Esophagus squamous epithelium (tissue), 5 donors: ENCODE data around the gene RELT. TPM values are rescaled to one million over a fixed set of nuclear protein-coding genes. Genes with fewer than 3 reads are reported as not detected.

Experiments used
- DNase-seq: peaks from one replicate; lab custom pipeline; 2025; lab: John Stamatoyannopoulos, UW
- H3K27ac ChIP-seq, 4 donors: fragments of 200-600 bp; sonication (generic); one replicate each; pipeline ENCODE4 v1.5.1; 2016 to 2019; ENCODE audit warnings: mild to moderate bottlenecking in 1 of 4
- H3K27me3 ChIP-seq, 4 donors: fragments of 200-600 bp; sonication (generic); 1 replicate in 3 of 4; 2 replicates in 1 of 4; pipeline versions ENCODE4 v1.5.1 to v1.6.0; 2017 to 2021; ENCODE audit warnings: antibody characterized with exemption in 1 of 4
- H3K36me3 ChIP-seq, 3 donors: fragments of 200-600 bp; sonication (generic); one replicate each; pipeline ENCODE4 v1.5.1; 2016 to 2019
- H3K4me1 ChIP-seq, 3 donors: fragments of 200-600 bp; sonication (generic); one replicate each; pipeline ENCODE4 v1.5.1; 2017 to 2019
- H3K4me3 ChIP-seq, 4 donors: fragments of 200-600 bp; sonication (generic); 1 replicate in 3 of 4; 2 replicates in 1 of 4; pipeline ENCODE4 v1.5.1; 2016 to 2019; ENCODE audit warnings: mild to moderate bottlenecking in 2 of 4, moderate library complexity in 1 of 4
- H3K9me3 ChIP-seq, 3 donors: fragments of 200-600 bp; sonication (generic); one replicate each; pipeline ENCODE4 v1.5.1; 2016 to 2019
- CTCF ChIP-seq, 6 experiments: fragments of 450-650 bp in 4 of 6; fragments of 200-600 bp in 2 of 6; sonication (generic) in 2 of 6; IDR thresholded peaks; one replicate each; pipeline ENCODE4 v1.5.1; 2016 to 2019; ENCODE audit warnings: antibody characterized with exemption in 6 of 6, mild to moderate bottlenecking in 4 of 6, moderate library complexity in 4 of 6
- POLR2A ChIP-seq, 4 donors: fragments of 450-650 bp; IDR thresholded peaks; one replicate each; pipeline ENCODE4 v1.6.1; 2017; ENCODE audit warnings: antibody characterized with exemption in 4 of 4, mild to moderate bottlenecking in 4 of 4, moderate library complexity in 3 of 4
- WGBS, 2 donors: methylation state at CpG; one replicate each; pipeline ENCODE4 v1.1.5; 2018; 5-methylcytosine and 5-hydroxymethylcytosine counted together
- intact Hi-C: fragments of 100-400 bp; cut with DNase I; formaldehyde crosslinking; loops from one replicate; pipeline ENCODE4 v1.15.0; 2022
- total RNA-seq, 4 donors: library from RNA; depleted of rRNA; stranded (reverse); fragments of >200 nt; gene quantifications; one replicate each; pipeline ENCODE4 v1.1.0, GENCODE V29; 2016
- donor health status: DM: yes; HTN: yes; CAD: no.

Gene RELT
- total RNA-seq, 4 donors from 2014 or later = 3.7 to 8.8 (median 5.3) TPM

- Histone ChIP-seq H3K27me3 (no peaks in the 10 kb centered on the region), H3K9me3 (no peaks in the 10 kb centered on the region), H3K27ac (no peak overlapping the region), H3K4me3 (no peak overlapping the region), H3K36me3 (no peaks in the 10 kb centered on the region), H3K4me1 (no peaks in the 10 kb centered on the region)
- intact Hi-C loops = no loop called here
- no peak for TF ChIP-seq CTCF (IDR thresholded peaks at IDR 0.05)
- TF ChIP-seq POLR2A (IDR thresholded peaks at IDR 0.05) = no peak
- no peak for DNase-seq
- 57 to 71% methylated on average over 1 of the region's 1 CpG for WGBS, 2 donors
These were observed 48.9 kb downstream of the RELT start for GRCh38 chr11:73425108-73425507.

- WGBS, 2 donors = 73 to 79% methylated on average over 2 of the region's 2 CpGs
- intact Hi-C loops = no loop called here
These were observed 50.1 kb downstream of the RELT start for GRCh38 chr11:73426219-73426850.

GRCh38 chr11:73428227-73428626 is 52.0 kb downstream of the RELT start:
- Histone ChIP-seq H3K27ac (no peak overlapping the region), H3K36me3 (no peaks in the 10 kb centered on the region), H3K27me3 (no peaks in the 10 kb centered on the region), H3K9me3 (no peaks in the 10 kb centered on the region), H3K4me3 (no peak overlapping the region), H3K4me1 (no peaks in the 10 kb centered on the region)
- DNase-seq = no peak
- intact Hi-C loops = no loop called here
- TF ChIP-seq CTCF (IDR thresholded peaks at IDR 0.05) (no peak), POLR2A (IDR thresholded peaks at IDR 0.05) (no peak)

More at GRCh38 chr11:73426219-73426850, 50.1 kb downstream of the RELT start:
- H3K27ac ChIP-seq = no peak overlapping the region
- H3K4me1 ChIP-seq = no peaks in the 10 kb centered on the region
- no peaks in the 10 kb centered on the region for H3K27me3 ChIP-seq
- H3K4me3 ChIP-seq = no peak overlapping the region
- no peak for DNase-seq
- no peaks in the 10 kb centered on the region for H3K9me3 ChIP-seq
- H3K36me3 ChIP-seq = no peaks in the 10 kb centered on the region
- no peak for TF ChIP-seq CTCF (IDR thresholded peaks at IDR 0.05)
- no peak for TF ChIP-seq POLR2A (IDR thresholded peaks at IDR 0.05)

- H3K27me3 ChIP-seq = no peaks in the 10 kb centered on the region
- H3K27ac ChIP-seq = no peak overlapping the region
- H3K36me3 ChIP-seq = no peaks in the 10 kb centered on the region
- H3K4me3 ChIP-seq = no peak overlapping the region
- no peaks in the 10 kb centered on the region for H3K4me1 ChIP-seq
- intact Hi-C loops = no loop called here
- no peak for DNase-seq
- H3K9me3 ChIP-seq = no peaks in the 10 kb centered on the region
- TF ChIP-seq CTCF (IDR thresholded peaks at IDR 0.05) (no peak), POLR2A (IDR thresholded peaks at IDR 0.05) (no peak)
These were observed 52.5 kb downstream of the RELT start for GRCh38 chr11:73428699-73429098.

- intact Hi-C loops = no loop called here
- 68 to 73% methylated on average over 5 of the region's 5 CpGs for WGBS, 2 donors
- no peak for DNase-seq
- Histone ChIP-seq H3K36me3 (no peaks in the 10 kb centered on the region), H3K9me3 (no peaks in the 10 kb centered on the region), H3K4me3 (no peak overlapping the region), H3K27me3 (no peaks in the 10 kb centered on the region), H3K4me1 (no peaks in the 10 kb centered on the region), H3K27ac (no peak overlapping the region)
- no peak for TF ChIP-seq CTCF (IDR thresholded peaks at IDR 0.05)
- TF ChIP-seq POLR2A (IDR thresholded peaks at IDR 0.05) = no peak
These were observed 53.0 kb downstream of the RELT start for GRCh38 chr11:73429121-73429750.
